Omental fat pad (tissue), 4 donors: ENCODE data around the gene PHAF1. TPM values are rescaled to one million over a fixed set of nuclear protein-coding genes. Genes with fewer than 3 reads are reported as not detected.

ENCODE experiments used
- ATAC-seq: fragments of 150-250 bp; one replicate; pipeline ENCODE4 v1.9.1; 2016; ENCODE audit warnings: mild to moderate bottlenecking, moderate library complexity; ENCODE audit not compliant: low FRiP score
- DNase-seq: peaks from one replicate; pipeline ENCODE4 v3.0.0-alpha.2; 2019; ENCODE audit warnings: low spot score
- CTCF ChIP-seq, 3 donors: fragments of 450-650 bp; IDR thresholded peaks; one replicate each; pipeline ENCODE4 v1.5.1; 2016 to 2017; ENCODE audit warnings: antibody characterized with exemption in 3 of 3, mild to moderate bottlenecking in 3 of 3, moderate library complexity in 2 of 3
- total RNA-seq, 4 donors: library from RNA; depleted of rRNA; stranded (reverse); fragments of >200 nt; gene quantifications; one replicate each; pipeline ENCODE4 v1.1.0, GENCODE V29; 2016

PHAF1 gene
- total RNA-seq, 4 donors from 2014 or later: 12.1 to 28.8 (median 16.4) TPM

DNA sequence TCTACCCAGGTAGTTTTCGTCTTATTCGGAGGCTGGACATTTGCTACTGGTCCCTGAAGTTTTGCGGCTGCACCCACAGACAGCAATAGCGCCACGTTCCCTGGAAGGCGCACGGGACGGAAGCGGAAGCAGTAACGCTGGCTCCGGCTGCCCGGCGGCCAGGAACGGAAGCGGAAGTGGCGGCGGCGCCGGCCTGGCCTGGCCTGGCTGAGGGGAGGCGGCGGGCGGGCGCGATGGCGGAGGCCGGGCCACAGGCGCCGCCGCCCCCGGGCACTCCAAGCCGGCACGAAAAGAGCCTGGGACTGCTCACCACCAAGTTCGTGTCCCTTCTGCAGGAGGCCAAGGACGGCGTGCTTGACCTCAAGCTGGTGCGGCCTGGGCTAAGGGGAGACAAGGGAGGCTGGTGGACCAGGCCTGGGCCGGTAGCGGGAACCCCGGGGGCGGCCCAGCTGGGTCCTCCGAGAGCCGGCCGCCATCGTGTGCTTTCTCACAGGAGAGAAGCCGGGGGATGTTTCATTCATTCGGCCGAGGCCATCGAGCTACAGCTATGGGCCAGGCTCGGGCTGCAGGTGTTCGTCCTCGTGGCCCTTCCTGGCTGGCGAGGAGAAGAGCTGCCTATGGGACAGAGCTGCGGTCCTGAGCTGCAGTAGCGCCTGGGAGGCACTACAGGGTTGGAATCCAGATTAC lies 82.4 kb downstream of the PHAF1 start, which contains the start of gene E2F4:
E2F4 (plus strand) TSS at position 161 of the 687 bp plus-strand sequence; CDS start at position 234, 73 bp downstream.
- peak; percentile 60 for DNase-seq
- peak; percentile 86 for ATAC-seq
- no peak for TF ChIP-seq CTCF (IDR thresholded peaks at IDR 0.05)

- DNase-seq (no peak), ATAC-seq (no peak)
- TF ChIP-seq CTCF (IDR thresholded peaks at IDR 0.05): no peak
Measured at GRCh38 chr16:67192781-67193361, 83.1 kb downstream of the PHAF1 start.

GRCh38 chr16:67193536-67193935 lies 83.8 kb downstream of the PHAF1 start:
- ATAC-seq: no peak
- no peak for TF ChIP-seq CTCF (IDR thresholded peaks at IDR 0.05)
- DNase-seq: no peak

- no peak for TF ChIP-seq CTCF (IDR thresholded peaks at IDR 0.05)
- no peak for ATAC-seq
Measured at GRCh38 chr16:67194260-67194659, 84.5 kb downstream of the PHAF1 start.

GRCh38 chr16:67195676-67196075 lies 85.9 kb downstream of the PHAF1 start:
- no peak for TF ChIP-seq CTCF (IDR thresholded peaks at IDR 0.05)
- ATAC-seq (no peak), DNase-seq (no peak)

More at GRCh38 chr16:67194260-67194659, 84.5 kb downstream of the PHAF1 start:
- no peak for DNase-seq

DNA sequence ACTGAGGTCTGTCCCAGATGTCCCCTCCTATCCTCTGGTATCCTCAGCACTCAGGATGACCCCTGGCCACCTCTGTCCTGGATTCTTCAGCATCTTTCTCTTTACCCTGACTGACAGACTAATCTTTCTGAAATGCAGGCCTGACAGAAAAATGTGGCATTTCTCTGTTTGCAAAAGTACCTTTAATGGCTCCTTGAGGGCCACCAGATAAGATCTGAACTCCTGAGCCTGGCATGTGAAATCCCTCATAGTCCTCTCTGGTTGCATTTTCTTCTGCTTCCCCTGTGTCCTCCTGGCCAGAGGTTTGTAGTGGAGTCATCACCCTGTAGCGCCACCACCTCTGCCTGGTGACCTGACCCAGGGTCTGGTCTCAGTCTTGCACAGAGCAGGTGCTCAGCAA lies 87.1 kb downstream of the PHAF1 start:
- TF ChIP-seq CTCF (IDR thresholded peaks at IDR 0.05): no peak
- no peak for DNase-seq
- no peak for ATAC-seq

- ATAC-seq (no peak), DNase-seq (no peak)
- no peak for TF ChIP-seq CTCF (IDR thresholded peaks at IDR 0.05)
Measured at GRCh38 chr16:67197704-67198103, 88.0 kb downstream of the PHAF1 start.
